ACHN (cell line): ENCODE results near the gene CDKAL1.
"Not testable (repeated sequence)": the region's sequence is repeated elsewhere in the genome, so short reads cannot be mapped to it uniquely, and the experiment has no call there.

Experiments used
- DNase-seq: peaks from one replicate; pipeline ENCODE4 v3.0.0-alpha.2; 2015
- in situ Hi-C: cut with HindIII; loops from 2 replicates; pipeline ENCODE4 v1.10.0; 2017; ENCODE audit warnings: low sequenced_read_pairs, low pct_ligation_motif_present, low pct_unique_long_range_greater_than_20kb

The CDKAL1 gene

GRCh38 chr6:21186479-21187055 is 652.3 kb downstream of the CDKAL1 start:
- DNase-seq, result no peak
- in situ Hi-C loops, result no loop called here

- DNase-seq, result no peak
Observed at GRCh38 chr6:21187485-21187884, 653.2 kb downstream of the CDKAL1 start.

GRCh38 chr6:21188505-21189223 is 654.4 kb downstream of the CDKAL1 start:
- in situ Hi-C loops, result no loop called here
- DNase-seq, result no peak

More at GRCh38 chr6:21187485-21187884, 653.2 kb downstream of the CDKAL1 start:
- in situ Hi-C loops, result no loop called here

GRCh38 chr6:21189759-21190158 is 655.5 kb downstream of the CDKAL1 start:
- no peak for DNase-seq
- in situ Hi-C loops, result no loop called here

- DNase-seq, result no peak
- in situ Hi-C loops, result no loop called here
Observed at GRCh38 chr6:21190701-21191100, 656.4 kb downstream of the CDKAL1 start.

GRCh38 chr6:21193790-21194475 is 659.7 kb downstream of the CDKAL1 start:
- in situ Hi-C loops, result no loop called here
- no peak for DNase-seq

GRCh38 chr6:21195301-21195700 is 661.0 kb downstream of the CDKAL1 start:
- DNase-seq, in situ Hi-C loops: not testable (repeated sequence)

- in situ Hi-C loops, result no loop called here
- no peak for DNase-seq
Observed at GRCh38 chr6:21198032-21198640, 663.9 kb downstream of the CDKAL1 start.

- in situ Hi-C loops, result no loop called here
- DNase-seq, result no peak
Observed at GRCh38 chr6:21199262-21199661, 665.0 kb downstream of the CDKAL1 start.

- in situ Hi-C loops, result no loop called here
- no peak for DNase-seq
Observed at GRCh38 chr6:21200134-21200870, 666.0 kb downstream of the CDKAL1 start.

GRCh38 chr6:21201187-21201586 is 666.9 kb downstream of the CDKAL1 start:
- DNase-seq, result no peak
- in situ Hi-C loops, result no loop called here

GRCh38 chr6:21201637-21202350 is 667.5 kb downstream of the CDKAL1 start:
- in situ Hi-C loops, result no loop called here
- DNase-seq, result no peak

- DNase-seq, result no peak
- in situ Hi-C loops, result no loop called here
Observed at GRCh38 chr6:21202521-21202920, 668.3 kb downstream of the CDKAL1 start.

- in situ Hi-C loops, result no loop called here
Observed at GRCh38 chr6:21204951-21205350, 670.7 kb downstream of the CDKAL1 start.

GRCh38 chr6:21208081-21208795 is 674.0 kb downstream of the CDKAL1 start:
- DNase-seq, result no peak
- in situ Hi-C loops, result no loop called here

More at GRCh38 chr6:21204951-21205350, 670.7 kb downstream of the CDKAL1 start:
- no peak for DNase-seq

GRCh38 chr6:21208796-21209186 is 674.5 kb downstream of the CDKAL1 start:
- no peak for DNase-seq
- in situ Hi-C loops, result no loop called here

- in situ Hi-C loops, result no loop called here
- no peak for DNase-seq
Observed at GRCh38 chr6:21213492-21213891, 679.2 kb downstream of the CDKAL1 start.
